H1 (cell line): ENCODE data around the gene MED10. TPM values are rescaled to one million over a fixed set of nuclear protein-coding genes. Genes with fewer than 3 reads are reported as not detected.

ENCODE experiments used
- CHD1 ChIP-seq: IDR thresholded peaks from 2 replicates; pipeline ENCODE4 v1.6.1; 2012; ENCODE audit warnings: low read depth, low read length, improper control_type of control experiment
- GABPA ChIP-seq: IDR thresholded peaks from 2 replicates; pipeline ENCODE4 v1.6.1; 2011; ENCODE audit warnings: mild to moderate bottlenecking, low read length, moderate library complexity, borderline replicate concordance; ENCODE audit not compliant: insufficient read depth
- GTF2F1 ChIP-seq: IDR thresholded peaks from 2 replicates; pipeline ENCODE4 v1.6.1; 2012; ENCODE audit warnings: low read depth, low read length, improper control_type of control experiment, borderline replicate concordance
- POU5F1 ChIP-seq: IDR thresholded peaks from 2 replicates; pipeline ENCODE4 v1.6.1; 2011; ENCODE audit warnings: low read depth, mild to moderate bottlenecking, low read length, moderate library complexity
- SIRT6 ChIP-seq: IDR thresholded peaks from one replicate; pipeline ENCODE4 v1.7.1; 2012; ENCODE audit warnings: low read length, inconsistent platforms
- polyA plus RNA-seq, 7 experiments: library from polyadenylated mRNA; depleted of rRNA in 3 of 7; stranded (reverse) in 5 of 7; unstranded in 2 of 7; fragments of >200 nt in 5 of 7; fragments of 200-250 nt in 2 of 7; gene quantifications; 1 replicate in 5 of 7; 2 replicates in 1 of 7; 4 replicates in 1 of 7; pipeline versions ENCODE4 v1.2.1 to v1.2.3, GENCODE V29; 2011 to 2013; ENCODE audit warnings: missing spikeins in 2 of 7, mixed read lengths in 2 of 7
- total RNA-seq: library from RNA; stranded (reverse); fragmentation: NEBNext Ultra II Directional; extraction: Animal tissue kit (Norgen Biotek cat#: 25700); gene quantifications from 2 replicates; pipeline ENCODE4 v1.2.1, GENCODE V29; 2021

Gene MED10
- total and polyA plus RNA-seq, 2 of the 8 experiments (the other 6 are each of a cell fraction or from before 2014, with no cell fraction given), result 20.1 to 23.2 TPM

DNA sequence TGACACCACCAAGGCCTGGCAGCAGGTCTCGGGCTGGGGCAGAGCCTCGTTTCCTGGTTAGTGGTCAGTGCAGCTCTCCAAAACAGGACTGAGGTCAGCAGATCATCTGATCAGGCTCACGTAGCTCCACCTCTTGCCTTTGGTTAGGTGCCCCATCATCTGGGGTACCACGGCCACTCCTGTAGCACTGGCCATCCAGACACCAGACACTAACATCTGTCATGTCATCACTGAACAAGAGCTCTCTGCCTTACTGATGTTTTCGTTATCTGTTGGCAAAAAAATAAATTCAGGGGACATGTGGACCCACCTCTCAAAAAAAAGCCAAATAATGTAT is 29.9 kb upstream of the MED10 start (continued):
- no peak for TF ChIP-seq SIRT6
- no peak for TF ChIP-seq CHD1
- no peak for TF ChIP-seq GABPA
- no peak for TF ChIP-seq GTF2F1
- no peak for TF ChIP-seq POU5F1
